C4-2B (cell line): ENCODE data around the gene FOXP1.

ENCODE experiments used
- ZFX ChIP-seq: fragments of 450-650 bp; IDR thresholded peaks from 2 replicates; pipeline ENCODE4 v1.6.1; 2017
- TF ChIP-seq, protein P1 (sequence below): fragments of 450-650 bp; conservative IDR thresholded peaks from 2 replicates; pipeline ENCODE4 v1.5.1; 2017; ENCODE audit warnings: mild to moderate bottlenecking

DNA sequence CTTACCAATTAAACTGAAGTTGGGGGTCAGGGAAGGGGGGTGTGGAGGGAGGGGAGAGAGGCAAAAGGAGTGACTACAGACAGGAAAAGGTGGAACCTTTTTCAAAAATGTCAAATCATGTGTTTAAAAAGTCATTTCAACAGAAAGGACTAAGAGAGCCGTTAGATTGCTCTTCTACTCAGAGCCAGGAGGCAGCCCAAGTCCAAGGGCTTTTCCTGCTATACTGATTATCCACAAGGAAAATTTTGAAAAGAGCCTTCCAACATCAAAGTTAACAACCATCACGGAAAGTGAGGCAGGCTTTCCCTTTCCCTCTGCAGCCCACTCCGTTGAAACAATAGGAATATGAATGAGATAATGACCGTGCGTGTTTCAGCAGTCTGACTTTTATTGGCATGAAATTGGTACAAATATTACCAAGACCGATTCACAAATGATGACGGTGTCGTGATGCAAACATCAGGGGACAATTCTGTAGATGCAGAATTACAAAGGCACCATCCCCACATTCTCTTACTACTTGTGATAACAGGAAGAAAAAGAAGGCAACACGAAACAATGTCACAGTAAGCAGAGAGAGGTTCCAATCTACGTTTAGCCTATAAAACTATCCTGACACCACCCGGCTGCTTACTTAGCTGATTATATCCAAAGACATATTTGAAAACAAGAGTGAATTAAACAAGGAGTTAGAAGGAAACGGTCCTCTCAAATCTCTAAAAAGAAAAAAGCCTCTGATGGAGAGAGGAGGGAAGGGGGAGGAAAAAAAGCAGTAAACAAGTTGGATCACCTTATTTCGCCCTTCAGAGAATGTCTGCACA is 453.7 kb downstream of the FOXP1 start:
- TF ChIP-seq, protein P1, sequence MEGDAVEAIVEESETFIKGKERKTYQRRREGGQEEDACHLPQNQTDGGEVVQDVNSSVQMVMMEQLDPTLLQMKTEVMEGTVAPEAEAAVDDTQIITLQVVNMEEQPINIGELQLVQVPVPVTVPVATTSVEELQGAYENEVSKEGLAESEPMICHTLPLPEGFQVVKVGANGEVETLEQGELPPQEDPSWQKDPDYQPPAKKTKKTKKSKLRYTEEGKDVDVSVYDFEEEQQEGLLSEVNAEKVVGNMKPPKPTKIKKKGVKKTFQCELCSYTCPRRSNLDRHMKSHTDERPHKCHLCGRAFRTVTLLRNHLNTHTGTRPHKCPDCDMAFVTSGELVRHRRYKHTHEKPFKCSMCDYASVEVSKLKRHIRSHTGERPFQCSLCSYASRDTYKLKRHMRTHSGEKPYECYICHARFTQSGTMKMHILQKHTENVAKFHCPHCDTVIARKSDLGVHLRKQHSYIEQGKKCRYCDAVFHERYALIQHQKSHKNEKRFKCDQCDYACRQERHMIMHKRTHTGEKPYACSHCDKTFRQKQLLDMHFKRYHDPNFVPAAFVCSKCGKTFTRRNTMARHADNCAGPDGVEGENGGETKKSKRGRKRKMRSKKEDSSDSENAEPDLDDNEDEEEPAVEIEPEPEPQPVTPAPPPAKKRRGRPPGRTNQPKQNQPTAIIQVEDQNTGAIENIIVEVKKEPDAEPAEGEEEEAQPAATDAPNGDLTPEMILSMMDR, result no peak
- TF ChIP-seq ZFX, result no peak
